ENCODE measurements around the gene ELP4. TPM values are rescaled to one million over a fixed set of nuclear protein-coding genes. Genes with fewer than 3 reads are reported as not detected.

ELP4 gene
- total RNA-seq, 1 experiment from 2014 or later, result 21.4 TPM

- H2AFZ ChIP-seq (ENCODE audit: low read depth, low read length, poor library complexity, severe bottlenecking), result no peak overlapping the region
- H3K9ac ChIP-seq (ENCODE audit: low read length), result no peak overlapping the region
- H3K4me2 ChIP-seq (ENCODE audit: low read length), result no peak overlapping the region
- RAD21 ChIA-PET (ENCODE audit: low non-redundant PET in 1 of 2, low total read pairs in 2 of 2, uncharacterized antibody in 2 of 2, unreplicated experiment in 2 of 2), result no interaction called here
- no TSS peak for BruUV-seq (replicated peaks)
- H3K36me3 ChIP-seq (ENCODE audit: control insufficient read depth in 1 of 2, insufficient read depth in 2 of 2, low read length in 2 of 2), result no peaks in the 10 kb centered on the region
- intact Hi-C loops (cut with micrococcal nuclease), result no loop called here
- POLR2A ChIA-PET, result no interaction called here
- no peaks in the 10 kb centered on the region for H3K9me3 ChIP-seq (ENCODE audit: control insufficient read depth in 1 of 2, insufficient read depth in 1 of 2, low read depth in 1 of 2, low read length in 2 of 2)
- no peaks in the 10 kb centered on the region for H3K79me2 ChIP-seq (ENCODE audit: insufficient read depth, low read length)
- no peaks in the 10 kb centered on the region for H4K20me1 ChIP-seq (ENCODE audit: insufficient read depth)
- CTCF ChIA-PET, result no interaction called here
- no peak overlapping the region for H3K27ac ChIP-seq (ENCODE audit: low read depth, low read length)
- ATAC-seq (no peak), DNase-seq (ENCODE audit: low read depth, low spot score) (no peak)
- no peaks in the 10 kb centered on the region for H3K9me2 ChIP-seq (ENCODE audit: insufficient read depth)
- no peak overlapping the region for H3K4me3 ChIP-seq (replicated peaks in 1 of 2; ENCODE audit: low read depth in 1 of 2, low read length in 2 of 2)
- peaks cover 0 to 6% of the 10 kb centered on the region in 2 experiments; a peak in 1 of 4 replicates for H3K4me1 ChIP-seq (ENCODE audit: control insufficient read depth in 1 of 2, insufficient read depth in 2 of 2, low read length in 2 of 2)
- TF ChIP-seq RAD21 (IDR thresholded peaks at IDR 0.05; ENCODE audit: low read depth), result no peak
- no peak for TF ChIP-seq TCF7L2 (IDR thresholded peaks at IDR 0.05; ENCODE audit: borderline replicate concordance, extremely low read depth, insufficient read depth, insufficient read length)
- no peak for TF ChIP-seq EGR1 (IDR thresholded peaks at IDR 0.05; ENCODE audit: low read depth)
- TF ChIP-seq ZFX (IDR thresholded peaks at IDR 0.05), result no peak
- no peak for TF ChIP-seq JUND (IDR thresholded peaks at IDR 0.05)
- no peak for TF ChIP-seq CBX3 (IDR thresholded peaks at IDR 0.05; ENCODE audit: low read depth)
- TF ChIP-seq ZNF274 (IDR thresholded peaks at IDR 0.05; ENCODE audit: low read depth, low read length), result no peak
- TF ChIP-seq POLR2A (IDR thresholded peaks at IDR 0.05; ENCODE audit: borderline replicate concordance, extremely low read depth, insufficient read depth, insufficient read length), result no peak
- TF ChIP-seq SRF (IDR thresholded peaks at IDR 0.05; ENCODE audit: low read depth), result no peak
- TF ChIP-seq ZBTB33 (IDR thresholded peaks at IDR 0.05; ENCODE audit: extremely low read depth, insufficient replicate concordance, low read length), result no peak
- no peak for TF ChIP-seq ELF1 (IDR thresholded peaks at IDR 0.05; ENCODE audit: borderline replicate concordance, low read depth)
- TF ChIP-seq, protein P1, sequence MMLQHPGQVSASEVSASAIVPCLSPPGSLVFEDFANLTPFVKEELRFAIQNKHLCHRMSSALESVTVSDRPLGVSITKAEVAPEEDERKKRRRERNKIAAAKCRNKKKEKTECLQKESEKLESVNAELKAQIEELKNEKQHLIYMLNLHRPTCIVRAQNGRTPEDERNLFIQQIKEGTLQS (IDR thresholded peaks at IDR 0.05), result no peak
- TF ChIP-seq SIN3A (IDR thresholded peaks at IDR 0.05; ENCODE audit: low read depth), result no peak
- no peak for TF ChIP-seq EZH2 (IDR thresholded peaks at IDR 0.05)
- no peak for TF ChIP-seq FOSL1 (IDR thresholded peaks at IDR 0.05; ENCODE audit: low read depth)
- TF ChIP-seq SP1 (IDR thresholded peaks at IDR 0.05; ENCODE audit: low read depth), result no peak
- TF ChIP-seq, protein P2, sequence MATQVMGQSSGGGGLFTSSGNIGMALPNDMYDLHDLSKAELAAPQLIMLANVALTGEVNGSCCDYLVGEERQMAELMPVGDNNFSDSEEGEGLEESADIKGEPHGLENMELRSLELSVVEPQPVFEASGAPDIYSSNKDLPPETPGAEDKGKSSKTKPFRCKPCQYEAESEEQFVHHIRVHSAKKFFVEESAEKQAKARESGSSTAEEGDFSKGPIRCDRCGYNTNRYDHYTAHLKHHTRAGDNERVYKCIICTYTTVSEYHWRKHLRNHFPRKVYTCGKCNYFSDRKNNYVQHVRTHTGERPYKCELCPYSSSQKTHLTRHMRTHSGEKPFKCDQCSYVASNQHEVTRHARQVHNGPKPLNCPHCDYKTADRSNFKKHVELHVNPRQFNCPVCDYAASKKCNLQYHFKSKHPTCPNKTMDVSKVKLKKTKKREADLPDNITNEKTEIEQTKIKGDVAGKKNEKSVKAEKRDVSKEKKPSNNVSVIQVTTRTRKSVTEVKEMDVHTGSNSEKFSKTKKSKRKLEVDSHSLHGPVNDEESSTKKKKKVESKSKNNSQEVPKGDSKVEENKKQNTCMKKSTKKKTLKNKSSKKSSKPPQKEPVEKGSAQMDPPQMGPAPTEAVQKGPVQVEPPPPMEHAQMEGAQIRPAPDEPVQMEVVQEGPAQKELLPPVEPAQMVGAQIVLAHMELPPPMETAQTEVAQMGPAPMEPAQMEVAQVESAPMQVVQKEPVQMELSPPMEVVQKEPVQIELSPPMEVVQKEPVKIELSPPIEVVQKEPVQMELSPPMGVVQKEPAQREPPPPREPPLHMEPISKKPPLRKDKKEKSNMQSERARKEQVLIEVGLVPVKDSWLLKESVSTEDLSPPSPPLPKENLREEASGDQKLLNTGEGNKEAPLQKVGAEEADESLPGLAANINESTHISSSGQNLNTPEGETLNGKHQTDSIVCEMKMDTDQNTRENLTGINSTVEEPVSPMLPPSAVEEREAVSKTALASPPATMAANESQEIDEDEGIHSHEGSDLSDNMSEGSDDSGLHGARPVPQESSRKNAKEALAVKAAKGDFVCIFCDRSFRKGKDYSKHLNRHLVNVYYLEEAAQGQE (IDR thresholded peaks at IDR 0.05; ENCODE audit: low read depth), result no peak
- no peaks in the 10 kb centered on the region for H3K27me3 ChIP-seq (ENCODE audit: insufficient read depth, low read length)
Observed at GRCh38 chr11:31821766-31822165, 312.2 kb downstream of the ELP4 start.

Data from HCT116 (cell line).